C4-2B (cell line): ENCODE data around the gene RSRC1.

Source experiments
- ZFX ChIP-seq: fragments of 450-650 bp; IDR thresholded peaks from 2 replicates; pipeline ENCODE4 v1.6.1; 2017
- TF ChIP-seq, protein P1 (sequence below): fragments of 450-650 bp; conservative IDR thresholded peaks from 2 replicates; pipeline ENCODE4 v1.5.1; 2017; ENCODE audit warnings: mild to moderate bottlenecking

GRCh38 chr3:158217992-158218391 lies 108.1 kb downstream of the RSRC1 start:
- TF ChIP-seq, protein P1, sequence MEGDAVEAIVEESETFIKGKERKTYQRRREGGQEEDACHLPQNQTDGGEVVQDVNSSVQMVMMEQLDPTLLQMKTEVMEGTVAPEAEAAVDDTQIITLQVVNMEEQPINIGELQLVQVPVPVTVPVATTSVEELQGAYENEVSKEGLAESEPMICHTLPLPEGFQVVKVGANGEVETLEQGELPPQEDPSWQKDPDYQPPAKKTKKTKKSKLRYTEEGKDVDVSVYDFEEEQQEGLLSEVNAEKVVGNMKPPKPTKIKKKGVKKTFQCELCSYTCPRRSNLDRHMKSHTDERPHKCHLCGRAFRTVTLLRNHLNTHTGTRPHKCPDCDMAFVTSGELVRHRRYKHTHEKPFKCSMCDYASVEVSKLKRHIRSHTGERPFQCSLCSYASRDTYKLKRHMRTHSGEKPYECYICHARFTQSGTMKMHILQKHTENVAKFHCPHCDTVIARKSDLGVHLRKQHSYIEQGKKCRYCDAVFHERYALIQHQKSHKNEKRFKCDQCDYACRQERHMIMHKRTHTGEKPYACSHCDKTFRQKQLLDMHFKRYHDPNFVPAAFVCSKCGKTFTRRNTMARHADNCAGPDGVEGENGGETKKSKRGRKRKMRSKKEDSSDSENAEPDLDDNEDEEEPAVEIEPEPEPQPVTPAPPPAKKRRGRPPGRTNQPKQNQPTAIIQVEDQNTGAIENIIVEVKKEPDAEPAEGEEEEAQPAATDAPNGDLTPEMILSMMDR = no peak
- no peak for TF ChIP-seq ZFX
